ENCODE results near the gene ARHGEF38. TPM values are rescaled to one million over a fixed set of nuclear protein-coding genes. Genes with fewer than 3 reads are reported as not detected.

The ARHGEF38 gene
- under 0.01 TPM in 1 of 2 replicates, not detected in the other for total RNA-seq

GRCh38 chr4:105551965-105552746, at the start of gene ARHGEF38:
Gene ARHGEF38, plus strand, starts transcription at chr4:105552620. Its CDS starts 146 bp downstream, at chr4:105552766.

GRCh38 chr4:105708181-105709080, 156.0 kb downstream of the ARHGEF38 start, which contains the start of the genes GSTCD and INTS12:
Gene GSTCD, plus strand, starts transcription at chr4:105708784. Its CDS starts 8,830 bp downstream, at chr4:105717614.
Gene INTS12, minus strand, starts transcription at chr4:105708689. Its CDS starts 8,684 bp downstream, at chr4:105700005.

Other genes with a start within 250 kb of the ARHGEF38 start
- gene PPA2, start 78.6 kb upstream of the ARHGEF38 start, total RNA-seq, result 74.0 and 91.0 TPM in 2 replicates
- gene INTS12, start 156.1 kb downstream of the ARHGEF38 start, total RNA-seq, result 16.9 and 20.9 TPM in 2 replicates
- 16.6 and 23.2 TPM in 2 replicates for gene GSTCD, start 156.2 kb downstream of the ARHGEF38 start, total RNA-seq